Fibroblast of the aortic adventitia (primary cell): Measurements from ENCODE around the gene SORT1. TPM values are rescaled to one million over a fixed set of nuclear protein-coding genes. Genes with fewer than 3 reads are reported as not detected.
"Not testable (repeated sequence)": the region's sequence is repeated elsewhere in the genome, so short reads cannot be mapped to it uniquely, and the experiment has no call there.

Experiments
- DNase-seq: peaks from one replicate; pipeline ENCODE4 v3.0.0-alpha.2; 2010; ENCODE audit warnings: low read depth
- H3K4me3 ChIP-seq: 2 replicates; pipeline ENCODE4 v1.5.1; 2011; ENCODE audit warnings: low read depth, mild to moderate bottlenecking, control low read depth, low read length, moderate library complexity
- total RNA-seq: library from RNA; depleted of rRNA; stranded (reverse); fragments of >200 nt; gene quantifications from 2 replicates; pipeline ENCODE4 v1.2.3, GENCODE V29; 2012; ENCODE audit warnings: low replicate concordance
- TF ChIP-seq, protein P1 (sequence below): IDR thresholded peaks from 2 replicates; pipeline ENCODE4 v1.5.1; 2011; ENCODE audit warnings: mild to moderate bottlenecking, low read length, control low read depth, inconsistent platforms; ENCODE audit not compliant: insufficient read depth

Gene SORT1
- 3.0 and 4.5 TPM in 2 replicates for total RNA-seq

DNA sequence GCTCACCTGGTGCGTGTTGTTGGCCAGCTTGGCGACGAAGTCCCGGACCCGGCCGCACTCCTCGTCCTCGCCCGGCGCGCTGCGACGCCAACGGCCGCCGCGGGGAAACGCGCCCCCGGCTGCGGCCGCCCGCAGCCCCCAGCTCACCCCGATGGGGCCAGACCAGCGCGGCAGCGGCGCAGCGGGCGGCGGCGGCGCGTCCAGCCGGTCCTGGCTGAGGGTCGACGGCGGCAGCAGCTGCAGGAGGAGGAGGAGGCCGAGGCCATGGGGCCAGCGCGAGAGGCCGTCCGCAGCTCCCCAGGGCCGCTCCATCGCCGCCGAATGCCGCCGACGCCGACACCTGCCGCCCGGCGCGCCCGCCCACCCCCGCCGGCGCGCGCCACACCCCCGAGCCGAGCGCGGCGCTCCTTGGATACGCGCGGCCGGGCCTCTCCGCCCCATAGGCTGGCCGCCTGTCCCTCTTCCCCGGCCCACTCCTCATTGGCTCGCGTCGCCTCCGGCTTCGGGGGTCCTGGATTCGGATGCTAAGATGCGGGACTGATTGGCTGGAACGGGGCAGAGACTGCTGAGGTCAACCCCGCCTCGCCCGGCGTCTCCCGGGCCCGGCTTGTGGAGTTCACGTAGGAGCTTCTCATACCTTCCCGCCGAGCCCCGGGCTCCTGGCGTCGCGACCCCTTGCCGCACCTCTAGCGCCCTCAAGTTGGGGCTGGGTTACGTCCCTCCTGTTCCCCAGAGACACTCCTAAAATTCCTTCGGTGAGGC is at the start of gene SORT1:
SORT1 (minus strand) TSS at position 338 of the 762 bp plus-strand sequence; CDS start at position 312, 26 bp downstream.
- DNase-seq: peak; percentile 52
- peak within 1 kb of the TSS; percentile 65 for H3K4me3 ChIP-seq
- TF ChIP-seq, protein P1, sequence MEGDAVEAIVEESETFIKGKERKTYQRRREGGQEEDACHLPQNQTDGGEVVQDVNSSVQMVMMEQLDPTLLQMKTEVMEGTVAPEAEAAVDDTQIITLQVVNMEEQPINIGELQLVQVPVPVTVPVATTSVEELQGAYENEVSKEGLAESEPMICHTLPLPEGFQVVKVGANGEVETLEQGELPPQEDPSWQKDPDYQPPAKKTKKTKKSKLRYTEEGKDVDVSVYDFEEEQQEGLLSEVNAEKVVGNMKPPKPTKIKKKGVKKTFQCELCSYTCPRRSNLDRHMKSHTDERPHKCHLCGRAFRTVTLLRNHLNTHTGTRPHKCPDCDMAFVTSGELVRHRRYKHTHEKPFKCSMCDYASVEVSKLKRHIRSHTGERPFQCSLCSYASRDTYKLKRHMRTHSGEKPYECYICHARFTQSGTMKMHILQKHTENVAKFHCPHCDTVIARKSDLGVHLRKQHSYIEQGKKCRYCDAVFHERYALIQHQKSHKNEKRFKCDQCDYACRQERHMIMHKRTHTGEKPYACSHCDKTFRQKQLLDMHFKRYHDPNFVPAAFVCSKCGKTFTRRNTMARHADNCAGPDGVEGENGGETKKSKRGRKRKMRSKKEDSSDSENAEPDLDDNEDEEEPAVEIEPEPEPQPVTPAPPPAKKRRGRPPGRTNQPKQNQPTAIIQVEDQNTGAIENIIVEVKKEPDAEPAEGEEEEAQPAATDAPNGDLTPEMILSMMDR: no peak

DNA sequence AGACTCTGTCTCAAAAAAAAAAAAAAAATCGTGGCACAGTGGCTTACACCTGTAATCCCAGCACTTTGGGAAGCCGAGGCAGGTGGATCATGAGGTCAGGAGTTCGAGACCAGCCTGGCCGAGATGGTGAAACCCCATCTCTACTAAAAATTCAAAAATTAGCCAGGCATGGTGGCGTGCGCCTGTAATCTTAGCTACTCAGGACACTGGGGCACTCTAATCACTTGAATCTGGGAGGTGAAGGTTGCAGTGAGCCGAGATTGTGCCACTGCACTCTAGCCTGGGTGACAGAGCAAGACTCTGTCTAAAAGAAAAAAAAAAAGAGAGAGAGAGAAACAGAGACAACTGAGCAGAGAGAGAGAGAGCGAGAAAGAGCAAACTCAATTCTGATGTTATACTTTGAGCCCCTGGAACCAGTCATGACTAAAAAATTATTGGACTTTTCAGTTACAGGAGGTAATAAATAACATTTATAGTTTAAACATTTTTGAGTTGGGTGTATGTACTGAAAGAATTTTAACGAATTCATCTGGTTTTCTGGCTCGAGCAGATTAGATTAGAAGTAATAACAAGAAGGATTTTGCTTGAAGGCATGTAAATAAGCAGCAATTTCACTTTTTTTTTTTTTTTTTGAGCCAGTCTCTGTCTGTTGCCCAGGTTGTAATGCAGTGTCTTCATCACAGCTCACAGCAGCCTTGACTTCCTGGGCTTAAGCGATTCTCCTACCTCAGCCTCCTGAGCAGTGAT is 48.4 kb upstream of the SORT1 start:
- DNase-seq: not testable (repeated sequence)

DNA sequence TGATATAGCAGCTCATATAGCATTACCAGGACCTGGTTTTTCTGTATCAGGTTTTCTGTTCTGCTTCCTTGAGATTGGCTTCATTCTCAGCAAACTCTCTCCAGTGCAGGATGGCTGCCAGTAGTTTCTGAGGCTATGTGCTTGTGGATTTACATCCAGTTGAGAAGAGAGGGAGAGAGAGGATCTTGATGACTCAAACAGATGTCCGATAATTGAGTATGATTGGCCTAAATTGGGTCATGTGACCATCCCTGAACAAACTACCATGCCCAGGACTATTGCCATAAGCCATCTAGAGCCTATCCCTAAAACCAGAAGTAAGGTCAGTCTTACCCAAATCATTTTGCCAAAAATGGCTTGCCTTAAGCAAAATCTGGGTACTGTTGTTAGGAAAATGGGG is 46.6 kb upstream of the SORT1 start:
- H3K4me3 ChIP-seq: no peak overlapping the region
- TF ChIP-seq, protein P1: no peak
- DNase-seq: no peak

More for the DNA sequence above, 48.4 kb upstream of the SORT1 start:
- H3K4me3 ChIP-seq: not testable (repeated sequence)

DNA sequence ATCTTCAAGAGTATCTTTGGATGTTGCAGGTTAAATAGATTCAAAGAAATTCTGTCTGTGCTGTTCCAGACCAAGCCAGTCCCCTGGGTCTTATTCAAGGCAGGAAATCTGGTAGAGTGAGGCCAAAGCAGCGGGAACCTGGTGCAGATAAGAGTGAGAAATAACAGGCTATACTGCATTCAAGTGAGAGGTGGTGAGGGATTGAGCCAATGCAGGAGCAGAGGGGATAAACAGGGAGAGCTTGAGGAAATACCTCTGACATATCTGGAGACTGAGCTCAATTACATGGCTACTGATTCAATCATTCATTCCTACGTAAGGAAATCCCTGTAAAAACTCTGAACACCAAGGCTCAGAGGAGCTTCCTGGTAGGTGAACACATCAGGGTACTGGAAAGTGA is 45.8 kb upstream of the SORT1 start:
- TF ChIP-seq, protein P1: no peak
- no peak overlapping the region for H3K4me3 ChIP-seq
- peak; percentile 10 for DNase-seq

DNA sequence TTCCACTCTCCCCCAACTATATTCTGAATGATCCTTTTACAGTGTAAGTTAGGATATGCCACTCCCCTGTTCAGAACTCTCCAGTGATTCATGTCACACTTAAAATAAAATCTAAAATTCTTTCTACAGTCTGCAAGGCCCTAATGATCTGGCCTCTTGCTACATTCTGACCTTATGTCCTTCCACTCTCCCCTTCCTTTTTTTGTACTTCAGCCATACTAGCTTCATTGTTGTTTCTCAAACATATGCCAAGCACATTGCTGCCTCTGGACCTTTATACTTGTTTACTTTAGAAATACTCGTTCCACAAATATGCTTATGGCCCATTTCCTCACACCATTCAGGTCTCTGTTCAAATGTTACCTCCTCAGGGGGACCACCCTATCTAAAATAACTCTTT is 43.4 kb upstream of the SORT1 start:
- no peak overlapping the region for H3K4me3 ChIP-seq
- TF ChIP-seq, protein P1: no peak
- DNase-seq: peak; percentile 17

DNA sequence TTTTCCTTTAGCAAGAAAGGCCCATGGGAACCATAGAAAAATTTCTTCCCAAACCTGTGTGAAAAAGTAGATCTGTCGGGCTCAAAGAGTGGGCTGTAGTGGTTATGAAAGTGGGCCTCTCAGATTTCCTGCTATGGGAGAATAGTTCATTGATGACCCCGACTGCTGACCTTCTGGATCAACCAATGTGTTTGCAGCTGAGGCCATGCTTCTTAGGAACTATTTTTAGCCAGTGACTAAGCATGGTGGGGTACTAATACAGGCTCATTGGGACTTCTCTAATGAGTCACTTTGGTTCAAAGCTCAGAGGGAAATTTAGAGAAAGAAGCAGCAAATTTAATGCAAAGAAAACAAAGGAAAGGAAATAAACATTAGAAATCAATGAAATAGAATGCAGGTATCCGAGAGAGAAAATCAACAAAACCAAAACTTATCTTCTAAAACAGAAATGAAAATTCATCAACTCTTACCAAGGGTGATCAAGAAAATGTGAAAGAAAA is 41.1 kb upstream of the SORT1 start:
- H3K4me3 ChIP-seq: no peak overlapping the region
- DNase-seq: peak; percentile 88
- TF ChIP-seq, protein P1: no peak

DNA sequence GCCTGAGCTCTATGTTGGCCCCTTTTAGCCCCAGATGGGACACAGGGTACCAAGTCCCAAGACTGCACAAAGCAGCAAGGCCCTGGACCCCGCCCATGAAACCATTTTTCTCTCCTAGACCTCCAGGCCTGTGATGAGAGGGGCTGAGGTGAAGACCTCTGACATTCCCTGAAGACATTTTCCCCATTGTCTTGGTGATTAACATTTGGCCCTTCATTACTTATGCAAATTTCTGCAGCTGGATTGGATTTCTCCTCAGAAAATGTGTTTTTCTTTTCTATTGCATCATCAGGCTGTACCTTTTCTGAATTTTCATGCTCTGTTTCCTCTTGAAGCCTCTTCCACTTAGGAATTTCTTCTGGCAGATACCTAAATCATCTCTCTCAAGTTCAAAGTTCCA is 36.8 kb upstream of the SORT1 start:
- H3K4me3 ChIP-seq: no peak overlapping the region
- no peak for DNase-seq
- TF ChIP-seq, protein P1: no peak
